Measurements from ENCODE around the gene CACNA2D2. TPM values are rescaled to one million over a fixed set of nuclear protein-coding genes. Genes with fewer than 3 reads are reported as not detected.

The CACNA2D2 gene
- total RNA-seq, 1 donor from 2014 or later = 17.3 TPM

GRCh38 chr3:50375258-50375931 is 128.0 kb downstream of the CACNA2D2 start:
- no peak overlapping the region for H3K27ac Mint-ChIP-seq (ENCODE audit: unreplicated experiment)

GRCh38 chr3:50374363-50375257 is 128.8 kb downstream of the CACNA2D2 start:
- H3K4me3 Mint-ChIP-seq (ENCODE audit: unreplicated experiment) = no peak overlapping the region
- no peak for TF ChIP-seq CTCF (IDR thresholded peaks at IDR 0.05; ENCODE audit: unreplicated experiment)
- H3K36me3 Mint-ChIP-seq (ENCODE audit: low read depth, unreplicated experiment) = no peaks in the 10 kb centered on the region
- no peak for DNase-seq (ENCODE audit: low spot score)
- no peaks in the 10 kb centered on the region for H3K9me3 Mint-ChIP-seq (ENCODE audit: unreplicated experiment)
- no peak overlapping the region for H3K27ac Mint-ChIP-seq (ENCODE audit: unreplicated experiment)
- H3K4me1 Mint-ChIP-seq (ENCODE audit: unreplicated experiment) = peaks cover 10% of the 10 kb centered on the region
- H3K27me3 Mint-ChIP-seq (ENCODE audit: unreplicated experiment) = peaks cover 17% of the 10 kb centered on the region

More at GRCh38 chr3:50375258-50375931, 128.0 kb downstream of the CACNA2D2 start:
- H3K9me3 Mint-ChIP-seq (ENCODE audit: unreplicated experiment) = no peaks in the 10 kb centered on the region
- no peak for TF ChIP-seq CTCF (IDR thresholded peaks at IDR 0.05; ENCODE audit: unreplicated experiment)
- peaks cover 17% of the 10 kb centered on the region for H3K27me3 Mint-ChIP-seq (ENCODE audit: unreplicated experiment)
- H3K36me3 Mint-ChIP-seq (ENCODE audit: low read depth, unreplicated experiment) = no peaks in the 10 kb centered on the region
- no peak for DNase-seq (ENCODE audit: low spot score)
- H3K4me3 Mint-ChIP-seq (ENCODE audit: unreplicated experiment) = no peak overlapping the region
- peaks cover 10% of the 10 kb centered on the region for H3K4me1 Mint-ChIP-seq (ENCODE audit: unreplicated experiment)

- Mint-ChIP-seq H3K4me3 (ENCODE audit: unreplicated experiment) (no peak overlapping the region), H3K27me3 (ENCODE audit: unreplicated experiment) (peaks cover 14% of the 10 kb centered on the region), H3K36me3 (ENCODE audit: low read depth, unreplicated experiment) (peaks cover 3% of the 10 kb centered on the region), H3K27ac (ENCODE audit: unreplicated experiment) (peak overlapping the region; percentile 16), H3K9me3 (ENCODE audit: unreplicated experiment) (no peaks in the 10 kb centered on the region), H3K4me1 (ENCODE audit: unreplicated experiment) (peaks cover 10% of the 10 kb centered on the region)
- no peak for TF ChIP-seq CTCF (IDR thresholded peaks at IDR 0.05; ENCODE audit: unreplicated experiment)
- no peak for DNase-seq (ENCODE audit: low spot score)
These were observed 130.0 kb downstream of the CACNA2D2 start for GRCh38 chr3:50373146-50374051.

DNA sequence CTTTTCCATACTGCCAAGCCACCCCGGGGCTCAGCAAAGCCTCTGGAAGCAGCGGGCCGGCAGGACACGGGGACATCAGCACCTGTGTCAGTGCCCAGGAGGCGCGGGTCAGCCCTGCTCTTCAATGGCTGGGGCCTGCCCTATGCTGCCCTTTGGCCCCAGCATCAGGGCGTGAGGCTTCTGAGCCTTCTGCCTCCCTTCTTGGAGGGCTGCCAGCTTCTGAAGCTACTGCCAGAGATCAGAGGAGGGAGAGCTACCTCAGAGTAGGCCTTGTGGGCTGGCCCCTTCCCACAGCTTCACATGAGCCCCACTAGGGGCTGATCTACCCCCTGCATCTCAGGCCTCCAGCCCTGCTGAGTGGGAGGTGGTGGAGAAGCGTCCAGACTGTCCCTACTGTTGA is 131.1 kb downstream of the CACNA2D2 start:
- no peak for DNase-seq (ENCODE audit: low spot score)
- no peak overlapping the region for H3K27ac Mint-ChIP-seq (ENCODE audit: unreplicated experiment)
- H3K4me3 Mint-ChIP-seq (ENCODE audit: unreplicated experiment) = no peak overlapping the region

More for the DNA sequence above, 131.1 kb downstream of the CACNA2D2 start:
- no peaks in the 10 kb centered on the region for H3K9me3 Mint-ChIP-seq (ENCODE audit: unreplicated experiment)
- peaks cover 14% of the 10 kb centered on the region for H3K27me3 Mint-ChIP-seq (ENCODE audit: unreplicated experiment)
- no peak for TF ChIP-seq CTCF (IDR thresholded peaks at IDR 0.05; ENCODE audit: unreplicated experiment)
- peaks cover 10% of the 10 kb centered on the region for H3K4me1 Mint-ChIP-seq (ENCODE audit: unreplicated experiment)
- H3K36me3 Mint-ChIP-seq (ENCODE audit: low read depth, unreplicated experiment) = peaks cover 3% of the 10 kb centered on the region
